Endodermal cell (in vitro differentiated cells): ENCODE measurements around the gene ZDHHC14. TPM values are rescaled to one million over a fixed set of nuclear protein-coding genes. Genes with fewer than 3 reads are reported as not detected.

Experiments
- DNase-seq: peaks from one replicate; pipeline ENCODE4 v3.0.0-alpha.2; 2017
- H3K27ac ChIP-seq: 2 replicates; pipeline ENCODE4 v1.5.1; 2013; ENCODE audit warnings: mild to moderate bottlenecking, low read depth, low read length, moderate library complexity
- H3K27me3 ChIP-seq: 2 replicates; pipeline ENCODE4 v1.6.1; 2013; ENCODE audit warnings: mild to moderate bottlenecking, low read length, moderate library complexity; ENCODE audit not compliant: insufficient read depth, control insufficient read depth, poor library complexity, severe bottlenecking
- H3K36me3 ChIP-seq: 2 replicates; pipeline ENCODE4 v1.7.0; 2013; ENCODE audit warnings: mild to moderate bottlenecking, low read length, moderate library complexity; ENCODE audit not compliant: control insufficient read depth, insufficient read depth
- H3K4me1 ChIP-seq: one replicate; pipeline ENCODE4 v1.7.0; 2013; ENCODE audit warnings: low read length; ENCODE audit not compliant: control insufficient read depth, insufficient read depth
- H3K4me3 ChIP-seq: 2 replicates; pipeline ENCODE4 v1.5.1; 2013; ENCODE audit warnings: mild to moderate bottlenecking, low read length, moderate library complexity
- H3K9ac ChIP-seq: 2 replicates; pipeline ENCODE4 v1.6.1; 2013; ENCODE audit warnings: mild to moderate bottlenecking, low read length, moderate library complexity; ENCODE audit not compliant: poor library complexity, severe bottlenecking; ENCODE audit errors: extremely low read depth
- H3K9me3 ChIP-seq: 2 replicates; pipeline ENCODE4 v1.6.1; 2013; ENCODE audit warnings: mild to moderate bottlenecking, low read length, moderate library complexity; ENCODE audit not compliant: control insufficient read depth
- H3K27ac Mint-ChIP-seq: 2 replicates; pipeline ENCODE4 v1.8.0; 2020; ENCODE audit warnings: mixed read lengths
- H3K27me3 Mint-ChIP-seq: 2 replicates; pipeline ENCODE4 v1.8.0; 2021; ENCODE audit warnings: mild to moderate bottlenecking, mixed read lengths; ENCODE audit not compliant: insufficient read depth
- H3K36me3 Mint-ChIP-seq: 2 replicates; pipeline ENCODE4 v1.8.0; 2020; ENCODE audit warnings: low read depth, mixed read lengths
- H3K4me1 Mint-ChIP-seq: 2 replicates; pipeline ENCODE4 v1.8.0; 2020; ENCODE audit warnings: mixed read lengths
- H3K4me3 Mint-ChIP-seq: 2 replicates; pipeline ENCODE4 v1.8.0; 2020; ENCODE audit warnings: mild to moderate bottlenecking, moderate library complexity, mixed read lengths
- H3K9me3 Mint-ChIP-seq: 2 replicates; pipeline ENCODE4 v1.8.0; 2020; ENCODE audit warnings: mild to moderate bottlenecking, mixed read lengths
- CTCF ChIP-seq: fragments of 200-600 bp; sonication (generic); conservative IDR thresholded peaks from 2 replicates; pipeline ENCODE4 v1.5.0; 2021; ENCODE audit warnings: antibody characterized with exemption, mild to moderate bottlenecking
- WGBS, 2 experiments: methylation state at CpG; one replicate each; pipeline versions ENCODE4 v1.1.5 to v1.1.7; 2013; ENCODE audit warnings: missing lambda C conversion rate in 2 of 2, mixed read lengths in 1 of 2; ENCODE audit not compliant: insufficient coverage in 1 of 2, insufficient read length in 1 of 2; 5-methylcytosine and 5-hydroxymethylcytosine counted together
- total RNA-seq, 2 donors: library from RNA; stranded (reverse); fragmentation: NEBNext Ultra II Directional in 1 of 2; extraction: Animal tissue kit (Norgen Biotek cat#: 25700) in 1 of 2; gene quantifications; 2 replicates in 1 of 2; 3 replicates in 1 of 2; pipeline ENCODE4 v1.2.1, GENCODE V29; 2021

ZDHHC14 gene
- total RNA-seq, 2 donors from 2014 or later: 2.3 to 4.5 TPM

GRCh38 chr6:157385482-157385881, 4.5 kb downstream of the ZDHHC14 start:
- Histone ChIP-seq H3K27me3 (peaks cover 24% of the 10 kb centered on the region), H3K9me3 (peaks cover 6% of the 10 kb centered on the region), H3K4me3 (no peak overlapping the region), H3K9ac (no peak overlapping the region), H3K4me1 (no peaks in the 10 kb centered on the region), H3K36me3 (no peaks in the 10 kb centered on the region), H3K27ac (no peak overlapping the region)
- H3K27ac Mint-ChIP-seq: no peak overlapping the region
- 80 to 100% methylated on average over 1 to 2 of the region's 2 CpGs for WGBS, 2 experiments
- DNase-seq: no peak
- H3K9me3 Mint-ChIP-seq: peaks cover 8% of the 10 kb centered on the region
- peaks cover 27% of the 10 kb centered on the region for H3K27me3 Mint-ChIP-seq
- TF ChIP-seq CTCF: no peak
- H3K36me3 Mint-ChIP-seq: no peaks in the 10 kb centered on the region
- H3K4me1 Mint-ChIP-seq: peaks cover 4% of the 10 kb centered on the region
- H3K4me3 Mint-ChIP-seq: no peak overlapping the region

GRCh38 chr6:157386023-157386422, 5.0 kb downstream of the ZDHHC14 start:
- Histone ChIP-seq H3K4me1 (no peaks in the 10 kb centered on the region), H3K27ac (no peak overlapping the region), H3K36me3 (no peaks in the 10 kb centered on the region), H3K4me3 (no peak overlapping the region), H3K27me3 (peaks cover 24% of the 10 kb centered on the region), H3K9me3 (peaks cover 12% of the 10 kb centered on the region), H3K9ac (no peak overlapping the region)
- Mint-ChIP-seq H3K4me1 (peaks cover 4% of the 10 kb centered on the region), H3K36me3 (peaks cover 2% of the 10 kb centered on the region), H3K27ac (no peak overlapping the region), H3K27me3 (peaks cover 27% of the 10 kb centered on the region), H3K4me3 (no peak overlapping the region), H3K9me3 (peaks cover 14% of the 10 kb centered on the region)
- 87 to 91% methylated on average over 5 to 6 of the region's 6 CpGs for WGBS, 2 experiments
- no peak for TF ChIP-seq CTCF
- no peak for DNase-seq

- Histone ChIP-seq H3K4me3 (no peak overlapping the region), H3K4me1 (no peaks in the 10 kb centered on the region), H3K36me3 (no peaks in the 10 kb centered on the region), H3K27ac (no peak overlapping the region), H3K9me3 (peaks cover 16% of the 10 kb centered on the region), H3K27me3 (peaks cover 24% of the 10 kb centered on the region), H3K9ac (no peak overlapping the region)
- WGBS, 2 experiments: 94% methylated on average over 3 of the region's 3 CpGs
- Mint-ChIP-seq H3K27me3 (peaks cover 27% of the 10 kb centered on the region), H3K9me3 (peaks cover 18% of the 10 kb centered on the region), H3K4me1 (peaks cover 4% of the 10 kb centered on the region), H3K4me3 (no peak overlapping the region), H3K27ac (no peak overlapping the region), H3K36me3 (peaks cover 2% of the 10 kb centered on the region)
- DNase-seq: no peak
- TF ChIP-seq CTCF: no peak
Measured at GRCh38 chr6:157386454-157386853, 5.5 kb downstream of the ZDHHC14 start.
